AG09309 (cell line): Measurements from ENCODE around the gene MRFAP1L1.

Experiments used
- DNase-seq: peaks from one replicate; pipeline ENCODE4 v3.0.0-alpha.2; 2010; ENCODE audit warnings: low read depth
- H3K4me3 ChIP-seq: 2 replicates; pipeline ENCODE4 v1.5.1; 2011; ENCODE audit warnings: mild to moderate bottlenecking, low read depth, low read length, moderate library complexity; ENCODE audit not compliant: control insufficient read depth
- CTCF ChIP-seq: IDR thresholded peaks from 2 replicates; pipeline ENCODE4 v1.5.1; 2011; ENCODE audit warnings: mild to moderate bottlenecking, low read depth, low read length, inconsistent platforms; ENCODE audit not compliant: insufficient read depth, control insufficient read depth; ENCODE audit errors: missing control alignments

Gene MRFAP1L1

GRCh38 chr4:6752486-6752829 lies 42.8 kb upstream of the MRFAP1L1 start:
- no peak for DNase-seq
- no peak overlapping the region for H3K4me3 ChIP-seq
- no peak for TF ChIP-seq CTCF

- DNase-seq, result no peak
- TF ChIP-seq CTCF, result no peak
- no peak overlapping the region for H3K4me3 ChIP-seq
Observed at GRCh38 chr4:6751611-6752485, 42.2 kb upstream of the MRFAP1L1 start.

- no peak for TF ChIP-seq CTCF
- no peak for DNase-seq
Observed at GRCh38 chr4:6750286-6751221, 40.9 kb upstream of the MRFAP1L1 start.

GRCh38 chr4:6749340-6750171 lies 39.9 kb upstream of the MRFAP1L1 start:
- TF ChIP-seq CTCF, result no peak
- H3K4me3 ChIP-seq, result no peak overlapping the region
- no peak for DNase-seq

More at GRCh38 chr4:6750286-6751221, 40.9 kb upstream of the MRFAP1L1 start:
- H3K4me3 ChIP-seq, result no peak overlapping the region

- no peak for DNase-seq
- H3K4me3 ChIP-seq, result no peak overlapping the region
- TF ChIP-seq CTCF, result no peak
Observed at GRCh38 chr4:6748286-6748685, 38.6 kb upstream of the MRFAP1L1 start.
